CD14-positive monocyte (primary cell): ENCODE measurements around the gene ZNF778. TPM values are rescaled to one million over a fixed set of nuclear protein-coding genes. Genes with fewer than 3 reads are reported as not detected.
"Not testable (repeated sequence)": the region's sequence is repeated elsewhere in the genome, so short reads cannot be mapped to it uniquely, and the experiment has no call there.

Experiments
- DNase-seq, 3 donors: peaks; one replicate each; pipeline ENCODE4 v3.0.0-alpha.2; 2011 to 2022
- H2AFZ ChIP-seq: 2 replicates; pipeline ENCODE4 v1.6.0; 2012; ENCODE audit warnings: mild to moderate bottlenecking, low read depth, low read length, inconsistent platforms; ENCODE audit not compliant: insufficient read depth, poor library complexity, severe bottlenecking
- H3K27ac ChIP-seq, 2 donors: 1 replicate in 1 of 2; 2 replicates in 1 of 2; pipeline ENCODE4 v1.5.1; 2012 to 2013; ENCODE audit warnings: low read length in 2 of 2, control low read depth in 1 of 2, inconsistent platforms in 1 of 2, low read depth in 1 of 2, mild to moderate bottlenecking in 1 of 2
- H3K27me3 ChIP-seq, 2 donors: one replicate each; pipeline versions ENCODE4 v1.6.0 to v1.6.1; 2011 to 2013; ENCODE audit warnings: low read length in 2 of 2; ENCODE audit not compliant: control insufficient read depth in 2 of 2, insufficient read depth in 2 of 2
- H3K36me3 ChIP-seq, 2 donors: replicated peaks in 1 of 2; 1 replicate in 1 of 2; 2 replicates in 1 of 2; pipeline versions ENCODE4 v1.5.1 to v1.6.1; 2012 to 2013; ENCODE audit warnings: low read length in 2 of 2, control low read depth in 1 of 2, inconsistent platforms in 1 of 2, mild to moderate bottlenecking in 1 of 2; ENCODE audit not compliant: insufficient read depth in 2 of 2, control insufficient read depth in 1 of 2
- H3K4me1 ChIP-seq, 2 donors: 1 replicate in 1 of 2; 2 replicates in 1 of 2; pipeline versions ENCODE4 v1.5.1 to v1.6.1; 2012 to 2013; ENCODE audit warnings: low read length in 2 of 2, control low read depth in 1 of 2, inconsistent platforms in 1 of 2, mild to moderate bottlenecking in 1 of 2, moderate library complexity in 1 of 2; ENCODE audit not compliant: insufficient read depth in 2 of 2, control insufficient read depth in 1 of 2
- H3K4me2 ChIP-seq: replicated peaks from 2 replicates; pipeline ENCODE3; 2012; ENCODE audit warnings: low read length, moderate library complexity, mild to moderate bottlenecking; ENCODE audit not compliant: poor library complexity, severe bottlenecking; ENCODE audit errors: extremely low read depth
- H3K4me3 ChIP-seq, 3 experiments: fragments of 200-600 bp in 1 of 3; sonication (generic) in 1 of 3; replicated peaks in 1 of 3; 1 replicate in 2 of 3; 2 replicates in 1 of 3; pipeline ENCODE4 v1.5.1; 2011 to 2013; ENCODE audit warnings: low read length in 3 of 3, mild to moderate bottlenecking in 3 of 3, control low read depth in 2 of 3, low read depth in 2 of 3, inconsistent platforms in 1 of 3, moderate library complexity in 1 of 3
- H3K79me2 ChIP-seq: 2 replicates; pipeline ENCODE4 v1.6.0; 2012; ENCODE audit warnings: mild to moderate bottlenecking, control low read depth, inconsistent platforms, low read length, moderate library complexity; ENCODE audit not compliant: insufficient read depth
- H3K9ac ChIP-seq: 2 replicates; pipeline ENCODE4 v1.6.0; 2017; ENCODE audit warnings: low read length, mild to moderate bottlenecking; ENCODE audit not compliant: insufficient read depth, poor library complexity, severe bottlenecking
- H3K9me3 ChIP-seq, 2 donors: replicated peaks in 1 of 2; 1 replicate in 1 of 2; 2 replicates in 1 of 2; pipeline versions ENCODE4 v1.5.1 to v1.6.1; 2012 to 2013; ENCODE audit warnings: low read length in 2 of 2, control low read depth in 1 of 2; ENCODE audit not compliant: control insufficient read depth in 1 of 2, insufficient read depth in 1 of 2
- H4K20me1 ChIP-seq: 2 replicates; pipeline ENCODE4 v1.6.0; 2012; ENCODE audit warnings: mild to moderate bottlenecking, low read length, control low read depth, moderate library complexity; ENCODE audit not compliant: insufficient read depth
- H3K27ac Mint-ChIP-seq, 7 donors: one replicate each; pipeline ENCODE4 v1.8.0; 2020; ENCODE audit warnings: mild to moderate bottlenecking in 7 of 7, mixed read lengths in 7 of 7, moderate library complexity in 6 of 7, inconsistent platforms in 2 of 7
- H3K27me3 Mint-ChIP-seq, 3 donors: one replicate each; pipeline ENCODE4 v1.8.0; 2021 to 2022; ENCODE audit warnings: low read depth in 3 of 3, mild to moderate bottlenecking in 3 of 3, mixed read lengths in 3 of 3, moderate library complexity in 3 of 3, inconsistent platforms in 1 of 3
- H3K36me3 Mint-ChIP-seq, 2 donors: one replicate each; pipeline ENCODE4 v1.8.0; 2020; ENCODE audit warnings: mixed read lengths in 2 of 2, inconsistent platforms in 1 of 2, mild to moderate bottlenecking in 1 of 2
- H3K4me1 Mint-ChIP-seq: one replicate; pipeline ENCODE4 v1.8.0; 2020; ENCODE audit warnings: mild to moderate bottlenecking, mixed read lengths
- H3K4me3 Mint-ChIP-seq, 2 donors: one replicate each; pipeline ENCODE4 v1.8.0; 2020; ENCODE audit warnings: mild to moderate bottlenecking in 2 of 2, mixed read lengths in 2 of 2, moderate library complexity in 1 of 2
- H3K9me3 Mint-ChIP-seq, 7 donors: one replicate each; pipeline ENCODE4 v1.8.0; 2020 to 2022; ENCODE audit warnings: mixed read lengths in 7 of 7, mild to moderate bottlenecking in 6 of 7, moderate library complexity in 6 of 7, inconsistent platforms in 2 of 7
- CTCF ChIP-seq: fragments of 200-600 bp; IDR thresholded peaks from one replicate; pipeline ENCODE4 v1.8.0; 2022; ENCODE audit warnings: antibody characterized with exemption, mild to moderate bottlenecking
- WGBS: methylation state at CpG from one replicate; pipeline ENCODE4 v1.1.5; 2013; ENCODE audit warnings: missing lambda C conversion rate; ENCODE audit not compliant: insufficient coverage; 5-methylcytosine and 5-hydroxymethylcytosine counted together
- intact Hi-C, 2 donors: fragments of 100-400 bp; cut with micrococcal nuclease; formaldehyde crosslinking; loops; one replicate each; pipeline versions ENCODE4 v1.15.0 to v1.15.1; 2023
- polyA plus RNA-seq, 3 donors: library from polyadenylated mRNA; depleted of rRNA in 1 of 3; unstranded in 2 of 3; stranded (reverse) in 1 of 3; fragments of 300-500 nt in 2 of 3; fragments of >200 nt in 1 of 3; fragmentation: Illumina TruSeq in 2 of 3; gene quantifications; 1 replicate in 2 of 3; 2 replicates in 1 of 3; pipeline ENCODE4 v1.2.3, GENCODE V29; 2012 to 2021

Gene ZNF778
- polyA plus RNA-seq, 3 donors = 0.51 to 9.0 (median 0.60) TPM

- peaks cover 0 to 20% of the 10 kb centered on the region in 2 donors for H3K27me3 ChIP-seq
- H3K79me2 ChIP-seq = no peaks in the 10 kb centered on the region
- H3K4me3 ChIP-seq = peak overlapping the region in 2 of 3 experiments; percentile 19 to 68
- peak overlapping the region; percentile 82 for H3K4me2 ChIP-seq
- intact Hi-C loops = loop anchor here in 1 of 2 donors (2.0 kb wide), 1 partner anchor 54 kb away; no protein-coding TSS in a partner anchor
- Mint-ChIP-seq H3K27ac (peak overlapping the region in 1 of 7 donors; percentile 50), H3K27me3 (peaks cover 27 to 42% (median 39%) of the 10 kb centered on the region in 3 donors), H3K4me3 (peak overlapping the region; percentile 67 to 83), H3K9me3 (peaks cover 9 to 34% (median 24%) of the 10 kb centered on the region in 7 donors), H3K36me3 (no peaks in the 10 kb centered on the region), H3K4me1 (peaks cover 7% of the 10 kb centered on the region)
- WGBS = 4% methylated on average over 73 of the region's 78 CpGs
- H3K36me3 ChIP-seq = no peaks in the 10 kb centered on the region
- TF ChIP-seq CTCF = no peak
- H2AFZ ChIP-seq = peak overlapping the region; percentile 71
- no peak overlapping the region for H3K9ac ChIP-seq
- peaks cover 7 to 18% of the 10 kb centered on the region in 2 donors for H3K4me1 ChIP-seq
- no peaks in the 10 kb centered on the region for H4K20me1 ChIP-seq
- no peak overlapping the region for H3K27ac ChIP-seq
- peaks cover 18 to 24% of the 10 kb centered on the region in 2 donors for H3K9me3 ChIP-seq
- DNase-seq = peak; percentile 78 to 86 (median 78)
These were observed 29.6 kb downstream of the ZNF778 start for GRCh38 chr16:89246903-89247733.

GRCh38 chr16:89247734-89248075 is 30.2 kb downstream of the ZNF778 start:
- H3K27ac ChIP-seq, H3K9ac ChIP-seq, H3K36me3 ChIP-seq, H3K36me3 Mint-ChIP-seq, H4K20me1 ChIP-seq, H3K4me1 Mint-ChIP-seq, H3K79me2 ChIP-seq: not testable (repeated sequence)
- peak in 1 of 3 donors; percentile 25 for DNase-seq
- Mint-ChIP-seq H3K4me3 (peak overlapping the region; percentile 72 to 83), H3K9me3 (peaks cover 9 to 34% (median 24%) of the 10 kb centered on the region in 7 donors), H3K27ac (peak overlapping the region in 1 of 7 donors; percentile 58), H3K27me3 (peaks cover 27 to 39% (median 38%) of the 10 kb centered on the region in 3 donors)
- Histone ChIP-seq H3K4me2 (peak overlapping the region; percentile 82), H3K9me3 (peaks cover 18 to 24% of the 10 kb centered on the region in 2 donors), H2AFZ (peak overlapping the region; percentile 29), H3K4me1 (peaks cover 7 to 18% of the 10 kb centered on the region in 2 donors), H3K27me3 (peaks cover 0 to 20% of the 10 kb centered on the region in 2 donors), H3K4me3 (peak overlapping the region in 2 of 3 experiments; percentile 30 to 68)
- intact Hi-C loops = loop anchor here in 1 of 2 donors (2.0 kb wide), 1 partner anchor 55 kb away; no protein-coding TSS in a partner anchor
- WGBS = 2% methylated on average over 43 of the region's 45 CpGs
